DND-41 (cell line): Measurements from ENCODE around the gene EEF1G.
A peak's percentile ranks its signal among the peaks of the same experiment; 100 is the strongest.
"Not testable (repeated sequence)": the region's sequence is repeated elsewhere in the genome, so short reads cannot be mapped to it uniquely, and the experiment has no call there.

Experiments
- ATAC-seq: fragments of 200-7000 bp; cut with Tn5 transposase; 3 replicates; pipeline ENCODE4 v1.9.1; 2021; ENCODE audit warnings: low read depth; ENCODE audit not compliant: insufficient read depth
- DNase-seq: peaks from one replicate; pipeline ENCODE4 v3.0.0-alpha.2; 2020
- H2AFZ ChIP-seq: 2 replicates; pipeline ENCODE4 v1.6.0; 2012; ENCODE audit warnings: low read depth, low read length
- H3K27ac ChIP-seq: 2 replicates; pipeline ENCODE4 v1.5.1; 2012; ENCODE audit warnings: low read length, inconsistent platforms
- H3K27me3 ChIP-seq: fragments of 200-600 bp; sonication (generic); 2 replicates; pipeline ENCODE4 v1.6.0; 2012; ENCODE audit warnings: low read length, mild to moderate bottlenecking, inconsistent platforms; ENCODE audit not compliant: insufficient read depth, poor library complexity
- H3K36me3 ChIP-seq: 2 replicates; pipeline ENCODE4 v1.5.1; 2012; ENCODE audit warnings: low read length, inconsistent platforms; ENCODE audit not compliant: insufficient read depth
- H3K4me1 ChIP-seq: 2 replicates; pipeline ENCODE4 v1.5.1; 2012; ENCODE audit warnings: mild to moderate bottlenecking, low read length; ENCODE audit not compliant: insufficient read depth
- H3K4me2 ChIP-seq: 2 replicates; pipeline ENCODE4 v1.6.0; 2012; ENCODE audit warnings: mild to moderate bottlenecking, moderate library complexity, low read length, inconsistent platforms; ENCODE audit not compliant: insufficient read depth
- H3K4me3 ChIP-seq, 2 experiments: fragments of 200-600 bp in 1 of 2; shearing (Covaris generic) in 1 of 2; 2 replicates each; pipeline ENCODE4 v1.5.1; 2012 to 2016; ENCODE audit warnings: inconsistent platforms in 2 of 2, low read length in 2 of 2, mild to moderate bottlenecking in 2 of 2, low read depth in 1 of 2, moderate library complexity in 1 of 2
- H3K79me2 ChIP-seq: 2 replicates; pipeline ENCODE4 v1.6.0; 2012; ENCODE audit warnings: low read length, inconsistent platforms; ENCODE audit not compliant: insufficient read depth
- H3K9ac ChIP-seq: 2 replicates; pipeline ENCODE4 v1.6.0; 2012; ENCODE audit warnings: low read depth, mild to moderate bottlenecking, inconsistent platforms, low read length, moderate library complexity
- H3K9me3 ChIP-seq: 2 replicates; pipeline ENCODE4 v1.5.1; 2012; ENCODE audit warnings: low read length, moderate library complexity, mild to moderate bottlenecking, inconsistent platforms; ENCODE audit not compliant: insufficient read depth, severe bottlenecking
- H4K20me1 ChIP-seq: 2 replicates; pipeline ENCODE4 v1.6.0; 2012; ENCODE audit warnings: low read length; ENCODE audit not compliant: insufficient read depth
- CTCF ChIP-seq: IDR thresholded peaks from 2 replicates; pipeline ENCODE4 v1.5.1; 2012; ENCODE audit warnings: borderline replicate concordance, low read length, moderate library complexity, mild to moderate bottlenecking; ENCODE audit not compliant: poor library complexity, severe bottlenecking; ENCODE audit errors: extremely low read depth
- EZH2 ChIP-seq: IDR thresholded peaks from 3 replicates; pipeline ENCODE4 v1.6.1; 2012; ENCODE audit warnings: borderline replicate concordance, low read depth, mild to moderate bottlenecking, moderate library complexity, low read length, inconsistent platforms; ENCODE audit not compliant: severe bottlenecking

The EEF1G gene

GRCh38 chr11:62588966-62589637 is 15.4 kb upstream of the EEF1G start:
- no peaks in the 10 kb centered on the region for H3K27me3 ChIP-seq
- H3K4me1 ChIP-seq, result peaks cover 39% of the 10 kb centered on the region
- no peak overlapping the region for H2AFZ ChIP-seq
- no peak overlapping the region for H3K27ac ChIP-seq
- ATAC-seq (no peak), DNase-seq (peak; percentile 48)
- H3K4me2 ChIP-seq, result 0 out of 2 replicates have a peak overlapping the region, but pooled peaks have one; percentile 95
- TF ChIP-seq CTCF (peak; percentile 44), EZH2 (no peak)
- no peak overlapping the region for H3K9ac ChIP-seq
- no peak overlapping the region for H3K4me3 ChIP-seq
- H3K79me2 ChIP-seq, result peaks cover 36% of the 10 kb centered on the region
- no peaks in the 10 kb centered on the region for H3K9me3 ChIP-seq
- peaks cover 6% of the 10 kb centered on the region for H4K20me1 ChIP-seq
- peaks cover 49% of the 10 kb centered on the region for H3K36me3 ChIP-seq

DNA sequence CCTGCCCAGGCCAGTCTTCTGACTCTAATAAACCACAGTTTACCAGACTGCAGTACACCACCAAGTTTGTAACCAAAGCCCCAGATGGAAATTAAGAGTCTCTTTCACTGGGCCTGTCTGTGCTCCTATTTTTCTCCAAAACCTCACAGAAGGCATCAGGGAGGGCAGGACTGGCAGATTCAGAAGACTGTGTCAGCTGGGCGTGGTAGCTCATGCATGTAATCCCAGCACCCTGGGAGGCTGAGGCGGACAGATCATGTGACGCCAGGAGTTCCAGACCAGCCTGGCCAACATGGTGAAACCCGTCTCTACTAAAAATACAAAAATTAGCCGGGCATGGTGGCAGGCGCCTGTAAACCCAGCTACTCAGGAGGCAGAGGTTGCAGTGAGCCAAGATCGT is 11.7 kb upstream of the EEF1G start:
- ATAC-seq, H3K4me2 ChIP-seq, H2AFZ ChIP-seq, DNase-seq, H3K4me3 ChIP-seq, H3K27ac ChIP-seq, H3K27me3 ChIP-seq, H4K20me1 ChIP-seq, H3K9me3 ChIP-seq, H3K9ac ChIP-seq: not testable (repeated sequence)
- Histone ChIP-seq H3K79me2 (peaks cover 32% of the 10 kb centered on the region), H3K4me1 (peaks cover 10% of the 10 kb centered on the region), H3K36me3 (peaks cover 54% of the 10 kb centered on the region)

DNA sequence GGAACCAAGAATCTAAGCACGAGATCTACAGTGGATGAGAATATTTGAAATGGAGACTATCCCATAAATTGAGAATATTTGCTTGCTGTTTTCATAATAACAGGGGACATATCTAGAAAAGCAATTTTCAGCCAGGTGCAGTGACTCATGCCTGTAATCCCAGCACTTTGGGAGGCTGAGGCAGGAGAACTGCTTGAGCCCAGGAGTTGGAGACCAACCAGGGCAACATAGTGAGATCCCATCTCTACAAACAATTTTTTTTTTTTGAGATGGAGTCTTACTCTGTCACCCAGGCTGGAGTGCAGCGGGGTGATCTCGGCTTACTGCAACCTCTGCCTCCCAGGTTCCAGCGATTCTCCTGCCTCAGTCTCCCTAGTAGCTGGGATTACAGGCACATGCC is 8.0 kb upstream of the EEF1G start:
- DNase-seq, H2AFZ ChIP-seq, H3K9ac ChIP-seq, ATAC-seq, H3K4me2 ChIP-seq, H3K4me1 ChIP-seq, H3K4me3 ChIP-seq, H3K27ac ChIP-seq, H3K27me3 ChIP-seq, H4K20me1 ChIP-seq, H3K9me3 ChIP-seq: not testable (repeated sequence)
- peaks cover 66% of the 10 kb centered on the region for H3K36me3 ChIP-seq
- peaks cover 19% of the 10 kb centered on the region for H3K79me2 ChIP-seq

- H3K27me3 ChIP-seq, result no peaks in the 10 kb centered on the region
- peaks cover 4% of the 10 kb centered on the region for H3K4me1 ChIP-seq
- no peak overlapping the region for H3K4me3 ChIP-seq
- TF ChIP-seq EZH2, result no peak
- no peak for TF ChIP-seq CTCF
- no peak overlapping the region for H3K27ac ChIP-seq
- ATAC-seq, result no peak
- no peaks in the 10 kb centered on the region; the same call in 1 of the 2 replicates for H4K20me1 ChIP-seq
- peaks cover 69% of the 10 kb centered on the region for H3K36me3 ChIP-seq
- no peak overlapping the region for H2AFZ ChIP-seq
- H3K4me2 ChIP-seq, result no peak overlapping the region
- no peaks in the 10 kb centered on the region for H3K9me3 ChIP-seq
- no peak overlapping the region for H3K9ac ChIP-seq
- no peak for DNase-seq
- peaks cover 22% of the 10 kb centered on the region for H3K79me2 ChIP-seq
Measured at GRCh38 chr11:62580959-62581715, 7.4 kb upstream of the EEF1G start.
